Stimulated activated CD8-positive, alpha-beta memory T cell treated with anti-CD3 and anti-CD28 coated beads, Interleukin-7, amount 100 ng/mL, for 48 hours (primary cell): Measurements from ENCODE around the gene RDH5.
A peak's percentile ranks its signal among the peaks of the same experiment; 100 is the strongest.

Experiments
- DNase-seq, 2 donors: peaks; one replicate each; pipeline ENCODE4 v3.0.0-alpha.2; 2020; ENCODE audit warnings: low read depth in 1 of 2; ENCODE audit errors: extremely low read depth in 1 of 2

The RDH5 gene

DNA sequence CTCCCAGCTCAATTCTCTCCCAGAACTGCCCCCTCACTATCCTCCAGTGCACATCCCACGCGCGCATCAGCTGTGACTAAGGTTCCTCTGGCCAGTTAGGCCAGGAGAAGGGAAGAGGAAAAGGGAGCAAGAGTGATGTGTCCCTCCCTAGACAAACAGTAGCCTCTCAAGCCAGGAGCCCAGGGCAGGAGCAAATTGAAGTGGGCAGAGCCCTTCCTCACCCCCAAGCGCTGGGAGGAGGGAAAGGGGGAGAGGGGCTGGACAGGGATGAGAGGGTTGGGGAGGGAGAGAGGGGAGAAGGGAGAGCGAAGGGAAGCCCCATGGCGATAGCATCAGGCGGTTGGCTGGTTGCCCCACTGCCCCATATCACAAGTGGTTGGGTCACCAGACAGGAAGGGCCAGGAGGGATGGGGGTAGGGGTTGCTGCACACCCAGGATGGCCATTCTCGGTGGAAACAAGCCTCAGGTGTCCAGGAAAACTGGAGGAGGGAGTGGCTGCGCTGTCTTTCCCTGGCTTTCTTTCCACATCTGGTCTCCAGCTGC is 7.5 kb downstream of the RDH5 start:
- no peak for DNase-seq

DNA sequence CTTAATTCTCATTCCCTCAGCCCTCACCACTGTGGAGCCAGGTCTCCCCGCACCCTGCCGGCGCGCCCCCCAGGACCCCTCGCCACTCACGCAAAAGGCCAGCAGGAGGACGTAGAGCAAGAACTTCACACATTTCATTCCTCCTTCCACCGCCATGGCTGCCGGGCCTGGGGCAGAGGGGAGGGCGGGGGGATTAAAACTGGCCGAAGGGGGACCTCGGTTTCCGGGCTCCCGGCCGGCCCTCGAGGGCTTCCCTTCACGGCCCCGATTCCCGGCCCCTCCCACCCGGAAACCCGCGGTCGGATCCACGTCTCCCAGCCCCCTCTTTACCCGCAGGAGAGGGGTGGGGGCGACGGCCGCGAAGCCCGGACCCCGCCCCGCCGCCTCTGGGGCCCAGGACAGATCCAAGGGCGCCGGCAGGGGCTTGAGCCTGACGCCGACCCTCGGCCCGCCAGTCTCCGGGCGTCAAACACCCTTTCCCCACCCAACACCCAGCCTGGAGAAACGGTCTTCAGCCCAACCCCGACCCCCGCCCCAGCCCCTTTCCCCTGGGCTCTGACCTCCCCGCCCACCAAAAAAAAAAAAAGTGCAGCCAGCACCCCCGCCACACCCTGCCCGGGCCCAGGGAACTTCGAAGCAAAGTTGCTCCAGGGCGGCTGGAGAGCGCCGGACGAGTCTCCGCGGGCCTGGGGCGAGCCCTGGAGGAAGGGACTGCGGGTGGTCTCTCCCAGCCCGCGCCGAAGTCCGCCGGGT is 8.2 kb downstream of the RDH5 start:
- no peak for DNase-seq

DNA sequence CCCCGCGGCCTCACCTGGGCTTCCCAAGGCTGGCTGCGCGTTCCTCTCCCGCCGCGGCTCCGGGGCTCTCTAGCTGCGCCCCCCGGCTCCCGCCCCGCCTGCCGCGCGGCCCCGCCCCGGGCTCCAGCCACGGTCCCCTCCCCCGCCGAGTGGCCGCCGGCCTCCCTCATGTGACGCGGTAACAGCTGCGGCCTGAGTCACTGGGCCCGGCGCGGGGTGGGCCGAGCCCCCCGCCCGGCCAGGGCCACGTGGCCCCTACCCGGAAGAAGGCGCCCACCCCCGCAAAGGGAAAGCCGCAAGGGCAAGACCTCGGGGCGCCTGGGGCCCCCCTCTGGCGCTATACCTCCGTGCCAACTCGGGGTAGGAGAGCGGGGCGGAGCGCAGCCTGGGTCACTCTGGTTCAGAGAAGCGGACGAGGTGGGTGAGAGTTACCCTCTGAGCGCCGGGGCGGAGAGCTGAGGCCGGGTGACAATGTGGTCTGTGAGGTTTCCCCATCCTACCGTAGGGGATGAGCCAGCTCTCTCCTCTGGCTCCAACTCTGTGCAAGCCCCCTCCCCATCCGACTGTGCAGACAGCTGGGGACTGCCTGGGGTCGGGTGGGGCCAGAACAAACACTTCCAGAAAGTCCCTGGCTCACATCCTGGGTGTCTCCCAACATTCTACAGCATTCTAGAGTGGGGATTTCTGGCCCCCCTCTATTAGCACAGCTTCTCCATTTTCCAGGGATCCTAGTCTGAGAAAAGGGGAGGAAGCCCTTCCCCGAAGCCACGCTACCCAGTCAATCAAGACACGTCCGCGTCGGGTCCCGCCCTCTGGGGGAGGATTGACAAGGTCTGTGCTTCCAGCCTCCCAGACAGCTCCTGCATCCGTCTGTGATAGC is 9.0 kb downstream of the RDH5 start, which contains the start of gene CD63:
Gene CD63 (minus strand): TSS at position 71 of the 880 bp plus-strand sequence. CDS start 668 bp downstream, outside the sequence.
- peak; percentile 75 to 82 for DNase-seq

DNA sequence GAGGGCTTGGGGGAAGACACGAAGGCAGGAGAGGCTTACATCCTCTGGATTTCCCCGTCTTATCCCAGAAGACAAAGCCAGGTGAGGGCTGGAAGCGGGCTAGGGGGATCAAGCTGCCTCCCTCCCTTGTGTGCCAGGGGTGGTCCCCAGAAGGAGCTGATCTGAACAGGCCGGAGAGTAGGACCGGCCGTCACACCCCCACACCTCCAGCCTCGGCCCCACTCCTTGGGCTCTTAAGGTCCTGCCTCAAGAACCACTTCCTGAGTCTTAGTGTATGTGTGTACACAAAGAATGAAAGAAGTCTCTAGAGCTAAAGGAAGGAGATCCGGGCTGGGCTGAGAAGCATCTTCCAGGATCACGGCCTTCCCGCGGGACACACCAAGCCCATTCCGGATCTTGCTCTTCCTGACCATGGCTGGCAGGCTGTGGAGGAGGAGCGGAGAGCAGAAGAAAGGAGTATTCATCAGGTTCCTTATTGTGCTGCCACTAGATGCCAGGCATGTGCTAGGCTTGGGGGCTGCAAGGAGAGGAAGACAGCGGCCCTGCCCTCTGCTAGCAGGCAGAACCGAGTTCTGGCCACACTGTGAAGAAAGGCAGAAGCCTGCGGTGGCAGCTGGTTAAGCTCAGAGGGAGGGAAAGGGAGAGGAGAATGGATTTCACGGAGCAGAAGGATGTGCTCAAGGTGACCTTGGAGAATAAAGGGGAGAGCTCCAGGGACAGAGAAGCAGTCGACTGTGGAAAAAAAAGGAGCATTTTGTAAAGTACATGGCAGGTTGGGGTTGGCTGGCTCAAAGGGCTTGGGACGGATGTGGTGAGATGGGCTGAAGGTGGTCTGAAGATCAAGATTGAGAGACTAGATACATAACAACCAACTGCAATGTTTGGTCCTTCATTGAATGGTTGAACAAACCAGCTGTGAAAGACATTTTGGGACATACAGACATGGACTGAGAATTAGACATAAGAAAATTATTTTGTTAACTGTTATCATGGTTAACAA is 9.9 kb downstream of the RDH5 start:
- no peak for DNase-seq

DNA sequence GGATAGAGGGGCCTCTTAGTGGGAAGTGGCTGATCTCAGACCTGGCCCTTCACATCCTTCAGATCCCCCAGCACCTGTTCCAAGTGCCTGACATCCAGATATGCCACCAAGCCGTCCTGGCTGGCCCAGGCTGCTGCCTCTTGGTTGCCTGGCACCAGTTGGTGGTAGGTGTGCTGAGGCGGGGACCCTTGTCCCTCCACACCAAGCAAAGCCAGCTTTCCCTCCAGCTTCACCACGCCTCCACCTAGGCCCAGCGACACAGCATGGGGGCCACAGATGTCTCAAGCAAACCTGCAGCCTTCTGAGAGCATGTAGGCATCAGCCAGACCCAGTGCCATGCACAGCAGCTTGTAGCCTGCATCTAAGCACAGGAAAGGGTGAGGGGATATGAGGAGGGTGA is 12.1 kb downstream of the RDH5 start:
- no peak for DNase-seq

DNA sequence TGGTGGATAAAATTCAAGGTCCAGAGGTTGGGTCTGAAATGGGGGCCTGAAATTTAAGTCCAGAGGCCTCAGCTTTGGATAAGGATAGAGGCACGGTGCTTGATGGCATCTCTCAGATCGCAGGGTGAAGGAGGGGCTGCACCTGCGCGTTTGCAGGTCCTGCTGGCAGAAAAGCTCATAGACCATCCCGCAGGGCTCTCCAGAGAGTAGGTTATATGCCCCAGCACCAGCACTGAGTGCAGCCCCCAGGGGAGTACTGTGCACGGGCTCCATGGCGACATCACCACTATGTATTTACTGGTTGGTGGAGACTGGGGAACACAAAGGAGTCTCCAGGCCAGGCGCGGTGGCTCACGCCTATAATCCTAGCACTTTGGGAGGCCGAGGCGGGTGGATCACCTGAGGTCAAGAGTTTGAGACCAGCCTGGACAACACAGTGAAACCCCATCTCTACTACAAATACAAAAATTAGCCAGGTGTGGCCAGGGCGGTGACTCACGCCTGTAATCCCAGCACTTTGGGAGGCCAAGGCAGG is 12.9 kb downstream of the RDH5 start:
- DNase-seq: no peak

DNA sequence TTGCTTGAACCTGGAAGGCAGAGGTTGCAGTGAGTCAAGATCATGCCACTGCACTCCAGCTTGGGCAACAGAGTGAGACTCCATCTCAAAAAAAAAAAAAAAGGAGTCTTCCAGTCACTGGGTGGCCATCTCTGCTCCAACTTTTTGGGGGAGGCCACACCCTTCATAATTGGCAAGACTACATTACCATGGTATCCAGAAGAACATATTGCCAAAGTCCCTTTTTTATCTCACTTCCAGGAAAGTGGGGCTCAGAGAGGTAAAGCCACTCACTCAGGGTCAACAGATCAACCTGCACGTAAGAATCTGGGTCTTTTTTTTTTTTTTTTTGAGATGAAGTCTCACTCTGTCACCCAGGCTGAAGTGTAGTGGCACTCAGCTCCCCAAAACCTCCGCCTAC is 13.7 kb downstream of the RDH5 start:
- no peak for DNase-seq

DNA sequence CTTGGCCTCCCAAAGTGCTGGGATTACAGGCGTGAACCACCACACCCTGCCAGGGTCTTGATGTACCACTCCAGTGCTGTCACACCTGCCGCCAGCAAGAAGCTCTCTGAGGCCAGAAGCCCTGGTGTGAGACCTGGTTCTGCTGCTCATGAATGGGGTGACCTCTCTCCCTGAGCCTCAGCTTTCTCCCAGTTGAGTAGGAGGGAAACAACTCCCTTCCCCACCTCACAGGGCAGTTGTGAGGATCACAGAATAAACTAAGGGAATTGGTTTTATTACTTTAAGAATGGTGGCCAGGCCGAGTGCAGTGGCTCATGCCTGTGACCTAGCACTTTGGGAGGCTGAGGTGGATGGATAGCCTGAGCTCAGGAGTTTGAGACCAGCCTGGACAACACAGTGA is 14.4 kb downstream of the RDH5 start:
- DNase-seq: no peak

DNA sequence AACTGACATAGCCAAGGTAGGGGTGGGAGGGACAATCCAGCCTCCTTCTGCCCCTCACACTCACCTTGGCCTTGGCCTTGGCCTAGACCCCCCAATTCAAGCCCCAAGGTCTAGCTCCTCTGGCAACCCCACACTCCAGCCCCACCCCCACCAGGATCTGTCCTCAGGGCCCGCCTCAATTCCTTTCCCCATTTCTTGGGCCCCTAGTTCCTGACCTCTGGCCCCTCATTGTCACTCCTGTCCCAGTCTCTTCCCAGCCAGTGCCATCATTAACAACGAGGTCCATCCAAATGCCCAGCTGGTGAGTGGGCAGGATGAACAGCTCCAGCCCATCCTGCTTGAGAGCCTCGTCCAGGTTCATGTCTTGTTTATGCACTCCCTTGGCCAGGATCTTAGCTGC is 15.9 kb downstream of the RDH5 start:
- no peak for DNase-seq

DNA sequence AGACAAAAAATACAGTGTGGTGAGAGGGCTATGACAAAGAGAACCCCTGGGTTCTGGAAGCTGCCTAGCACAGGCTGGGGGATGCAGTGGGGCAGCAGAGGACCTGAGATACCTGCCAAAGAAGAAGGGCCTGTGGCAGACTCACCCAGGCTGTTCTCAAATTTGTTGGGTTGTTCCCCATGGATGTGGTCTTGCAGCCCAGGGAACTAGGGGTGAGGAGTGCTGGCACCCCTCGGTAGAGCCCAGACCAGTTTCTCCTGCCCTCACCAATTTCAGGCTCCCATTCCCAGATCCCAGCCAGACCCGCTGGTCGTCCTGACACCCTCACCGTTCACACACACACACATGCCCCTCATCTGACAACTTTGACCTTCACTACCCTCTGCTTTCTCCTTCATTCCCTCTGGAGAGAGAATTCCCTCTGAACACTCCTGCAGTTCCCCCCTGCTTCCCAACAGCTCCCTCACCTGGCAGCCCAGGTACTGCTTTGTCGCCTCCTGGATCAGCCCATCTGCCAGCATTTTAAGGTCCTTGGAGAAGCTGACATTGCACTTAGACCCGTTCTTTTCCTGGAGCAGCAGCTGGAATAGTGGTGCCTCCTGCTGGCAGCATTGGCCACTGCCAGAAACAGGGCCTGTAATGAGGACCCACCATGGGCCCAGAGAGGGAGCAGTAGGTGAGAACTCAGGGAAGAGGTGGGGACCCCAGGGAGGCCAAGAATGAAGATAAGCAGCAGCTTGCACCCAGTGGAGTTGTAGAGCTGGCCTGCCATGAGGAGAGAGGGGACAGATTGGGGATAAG is 16.8 kb downstream of the RDH5 start:
- DNase-seq: peak; percentile 24 to 46

DNA sequence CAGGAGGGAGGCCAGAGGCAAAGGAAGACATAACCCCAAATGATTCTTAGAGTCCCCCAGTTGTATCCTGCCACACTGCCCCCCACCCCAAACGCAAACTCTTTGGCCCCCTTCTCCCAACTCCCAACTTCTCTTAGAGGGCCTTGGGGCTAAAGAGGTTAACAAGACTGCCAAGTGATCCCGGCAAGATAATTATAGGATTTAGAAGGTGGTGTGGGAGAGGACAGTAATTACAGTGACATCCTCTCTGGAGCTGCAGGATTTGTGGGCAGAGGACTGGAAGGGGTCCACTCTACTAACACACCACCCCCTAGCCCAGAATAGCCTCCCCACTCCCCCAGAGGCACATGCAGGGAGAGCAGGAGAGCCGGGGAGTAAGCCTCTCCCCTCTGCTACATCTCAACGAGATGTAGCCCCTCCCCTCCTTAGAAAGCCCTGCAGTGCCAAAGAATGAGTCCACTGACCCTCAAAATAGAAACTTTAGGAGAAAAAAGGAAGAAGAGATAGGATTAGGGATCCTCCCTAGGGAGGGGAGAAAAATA is 17.5 kb downstream of the RDH5 start:
- no peak for DNase-seq

DNA sequence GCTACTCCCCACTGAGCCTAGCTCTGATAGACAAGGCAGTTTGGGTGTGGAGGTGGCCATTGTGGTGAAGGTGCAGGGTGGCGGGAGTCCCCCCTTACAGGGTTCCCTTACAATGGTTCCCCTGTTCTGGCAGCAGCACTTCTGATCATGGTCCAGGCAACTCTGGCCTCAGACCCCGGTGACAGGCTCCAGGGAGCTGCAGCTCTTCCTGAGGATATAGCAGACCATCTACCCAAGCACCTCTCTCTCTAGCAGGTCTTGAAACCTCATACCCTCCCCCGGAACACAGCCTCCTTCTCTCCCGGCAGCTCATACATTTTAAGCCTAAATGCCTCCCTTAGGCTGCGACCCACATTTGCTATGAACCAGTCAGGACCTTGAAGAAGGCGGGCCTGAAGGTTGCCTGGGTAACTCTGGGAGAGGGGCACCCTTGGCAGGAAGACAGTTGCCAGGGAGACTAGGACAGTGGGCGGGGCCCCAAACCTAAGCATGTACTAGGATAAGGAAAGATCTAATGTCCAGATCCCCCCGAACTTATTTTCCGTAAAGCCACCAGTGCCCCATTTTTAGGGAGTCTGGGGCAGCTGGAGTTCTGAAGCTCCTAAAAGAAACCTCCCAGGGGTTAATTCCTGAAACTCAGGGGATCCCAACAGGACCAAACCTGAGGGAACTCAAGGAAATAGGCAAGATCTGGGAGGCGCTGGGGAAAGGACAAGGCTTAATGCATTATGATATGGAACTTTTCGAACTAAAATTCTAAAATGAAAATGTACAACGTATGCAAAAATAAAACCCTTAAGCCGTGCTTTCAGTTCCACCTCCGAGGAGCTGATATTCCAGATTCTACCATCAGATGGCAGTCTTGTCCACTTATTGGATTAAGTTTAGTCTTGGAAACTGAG is 18.2 kb downstream of the RDH5 start:
- peak; percentile 53 to 86 for DNase-seq

DNA sequence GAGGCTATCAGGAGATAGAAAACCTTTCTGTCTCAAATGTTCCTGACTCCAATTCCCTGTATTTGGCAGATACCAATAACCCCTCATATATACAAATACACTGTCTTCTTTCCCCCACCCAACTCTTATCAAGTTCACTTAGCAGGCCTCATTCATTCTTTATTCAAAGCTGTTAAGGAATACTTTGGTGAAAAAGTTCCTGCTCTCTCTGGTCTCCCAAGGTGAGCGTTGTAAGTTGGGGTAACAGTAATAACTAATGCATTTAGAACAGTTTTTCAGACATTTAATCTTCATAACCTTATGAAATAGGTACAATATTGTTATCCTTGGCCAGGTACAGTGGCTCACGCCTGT is 18.8 kb downstream of the RDH5 start:
- DNase-seq: no peak

DNA sequence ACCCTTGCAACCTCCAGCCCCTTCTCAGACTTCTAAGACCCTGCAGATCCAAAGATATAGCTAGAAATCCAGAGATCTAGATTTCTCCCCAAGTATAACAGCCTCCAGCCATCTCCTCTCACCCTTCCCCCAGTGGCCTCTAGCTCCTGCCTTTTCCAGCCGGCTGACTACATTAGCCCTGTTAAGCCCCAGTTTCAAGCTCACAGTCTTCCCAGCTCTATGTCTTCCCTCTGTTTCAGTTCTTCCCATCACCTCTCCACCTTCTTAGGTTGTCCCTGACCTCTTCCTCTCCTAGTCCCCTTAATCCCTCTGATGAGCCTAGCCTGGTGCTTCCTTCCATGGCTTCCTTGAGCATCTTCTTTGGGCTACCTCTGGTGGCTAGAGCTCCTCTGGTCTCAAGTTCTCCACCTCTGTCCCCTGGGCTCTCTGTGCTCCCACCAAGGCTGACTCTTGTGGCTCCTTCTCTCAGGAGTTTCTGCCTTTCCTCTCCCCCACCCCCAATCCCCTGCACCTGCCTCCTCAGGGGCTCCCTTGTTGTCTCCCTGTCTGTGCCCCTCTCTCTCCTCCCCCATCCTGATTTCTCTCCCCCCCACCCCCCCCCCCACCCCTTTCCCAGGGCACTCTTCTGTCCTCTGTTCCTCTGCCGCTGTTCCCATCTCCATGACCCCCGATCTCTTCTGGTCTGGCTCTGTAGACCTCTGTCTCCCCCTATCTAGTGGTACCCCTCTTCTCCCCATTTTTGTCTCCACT is 21.9 kb downstream of the RDH5 start:
- DNase-seq: no peak

DNA sequence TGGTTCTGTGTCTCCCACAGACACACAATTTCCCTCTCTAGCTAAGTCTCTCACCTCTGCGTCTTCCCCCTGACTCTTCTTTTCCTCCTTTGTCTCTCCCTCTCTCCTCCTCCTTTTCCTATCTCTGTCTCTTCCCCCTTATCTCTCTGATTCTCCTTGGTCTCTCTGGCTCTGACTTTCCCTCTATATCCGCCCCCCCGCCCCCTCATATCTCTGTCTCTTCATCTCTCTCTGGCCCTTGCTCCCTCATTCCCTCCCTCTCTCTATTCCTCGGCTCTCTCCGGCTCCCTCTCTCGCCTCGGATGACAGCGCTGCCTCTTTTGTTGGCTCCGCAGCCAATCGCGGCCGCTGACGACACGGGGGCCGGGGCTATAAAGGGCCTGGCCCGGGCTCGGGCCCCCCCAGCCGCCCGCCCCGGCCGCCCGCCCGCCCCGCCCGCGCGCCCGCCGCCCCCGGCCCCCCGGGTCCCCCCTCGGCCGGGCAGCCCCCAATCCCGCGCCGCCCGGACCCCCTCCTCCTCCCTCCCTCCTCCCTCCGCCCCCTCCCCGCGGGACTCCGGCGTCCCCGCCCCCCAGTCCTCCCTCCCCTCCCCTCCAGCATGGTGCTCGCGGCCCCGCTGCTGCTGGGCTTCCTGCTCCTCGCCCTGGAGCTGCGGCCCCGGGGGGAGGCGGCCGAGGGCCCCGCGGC is 22.7 kb downstream of the RDH5 start, which contains the start of gene GDF11:
Gene GDF11 (plus strand): TSS at position 404 of the 687 bp plus-strand sequence. CDS start 195 bp downstream, at position 599.
- DNase-seq: peak; percentile 43 to 60

DNA sequence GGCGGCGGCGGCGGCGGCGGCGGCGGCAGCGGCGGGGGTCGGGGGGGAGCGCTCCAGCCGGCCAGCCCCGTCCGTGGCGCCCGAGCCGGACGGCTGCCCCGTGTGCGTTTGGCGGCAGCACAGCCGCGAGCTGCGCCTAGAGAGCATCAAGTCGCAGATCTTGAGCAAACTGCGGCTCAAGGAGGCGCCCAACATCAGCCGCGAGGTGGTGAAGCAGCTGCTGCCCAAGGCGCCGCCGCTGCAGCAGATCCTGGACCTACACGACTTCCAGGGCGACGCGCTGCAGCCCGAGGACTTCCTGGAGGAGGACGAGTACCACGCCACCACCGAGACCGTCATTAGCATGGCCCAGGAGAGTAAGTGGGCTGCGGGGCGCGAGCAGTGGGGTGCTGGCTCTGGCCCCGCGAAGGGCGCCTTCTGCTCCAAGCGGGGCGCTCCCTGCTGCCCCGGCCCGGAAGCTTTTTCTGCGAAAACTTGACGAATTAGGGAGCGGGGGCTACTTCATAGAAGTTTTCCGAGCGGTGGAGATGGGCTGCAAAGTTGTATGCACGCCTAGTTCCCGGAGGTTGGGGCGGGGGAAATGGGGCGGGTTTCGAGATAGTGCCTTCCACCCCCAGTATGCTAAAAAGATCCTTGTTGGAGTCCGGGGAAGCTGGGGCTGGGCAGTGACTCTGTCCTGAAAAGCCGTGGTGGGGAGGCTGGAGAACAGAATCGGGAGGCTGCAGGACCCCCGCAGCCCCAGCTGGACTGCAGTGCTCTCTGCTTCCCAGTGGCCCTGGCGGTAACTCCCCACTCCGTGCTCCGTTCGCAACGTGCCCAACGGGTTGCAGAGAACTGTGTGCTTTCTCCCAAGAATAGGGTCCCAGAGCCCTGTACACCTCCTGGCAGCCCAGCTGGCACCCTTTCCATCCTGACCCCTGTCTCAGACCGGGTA is 23.5 kb downstream of the RDH5 start:
- DNase-seq: no peak
